IMR-90 (cell line): ENCODE measurements around the gene MREG. TPM values are rescaled to one million over a fixed set of nuclear protein-coding genes. Genes with fewer than 3 reads are reported as not detected.

ENCODE experiments used
- ATAC-seq: fragments of 200-7000 bp; cut with Tn5 transposase; 2 replicates; pipeline ENCODE4 v1.9.1; 2020; ENCODE audit warnings: low read depth, mild to moderate bottlenecking, moderate library complexity
- BruUV-seq: library from RNA; stranded (reverse); fragments of 400-500 nt; replicated peaks from 2 replicates; lab custom pipeline; 2021; lab: Mats Ljungman, UMichigan
- CTCF ChIA-PET: fragments of 300-600 bp; formaldehyde crosslinking; extraction: SDS; loops from one replicate; lab custom pipeline; 2021; ENCODE audit warnings: antibody characterized with exemption; lab: Yijun Ruan, JAX
- POLR2A ChIA-PET: fragments of 300-600 bp; sonication (Branson Sonifier 250); formaldehyde crosslinking; loops from one replicate; lab custom pipeline; 2022; ENCODE audit warnings: antibody characterized with exemption; ENCODE audit not compliant: unreplicated experiment; lab: Charles Lee
- DNase-seq: peaks from one replicate; pipeline ENCODE4 v3.0.0; 2013
- H2AFZ ChIP-seq: replicated peaks from 2 replicates; pipeline ENCODE3; 2013; ENCODE audit warnings: low read length, mild to moderate bottlenecking; ENCODE audit not compliant: poor library complexity
- H2AK5ac ChIP-seq: 2 replicates; pipeline ENCODE4 v1.6.1; 2013; ENCODE audit warnings: low read depth, low read length, inconsistent platforms
- H2AK9ac ChIP-seq: replicated peaks from 2 replicates; pipeline ENCODE3; 2013; ENCODE audit warnings: mild to moderate bottlenecking, low read depth, low read length, moderate library complexity; ENCODE audit not compliant: poor library complexity
- H2BK120ac ChIP-seq: 2 replicates; pipeline ENCODE4 v1.6.1; 2013; ENCODE audit warnings: low read depth, low read length, inconsistent platforms
- H2BK15ac ChIP-seq: 3 replicates; pipeline ENCODE4 v1.6.1; 2013; ENCODE audit warnings: low read depth, low read length, inconsistent platforms
- H2BK20ac ChIP-seq: 2 replicates; pipeline ENCODE4 v1.6.1; 2013; ENCODE audit warnings: low read depth, mild to moderate bottlenecking, inconsistent platforms, low read length, moderate library complexity
- H2BK5ac ChIP-seq: 2 replicates; pipeline ENCODE4 v1.6.1; 2013; ENCODE audit warnings: mild to moderate bottlenecking, low read depth, low read length, inconsistent platforms; ENCODE audit not compliant: poor library complexity, severe bottlenecking
- H3K14ac ChIP-seq: replicated peaks from 2 replicates; pipeline ENCODE4 v1.6.1; 2013; ENCODE audit warnings: low read depth, low read length, inconsistent platforms
- H3K18ac ChIP-seq: 2 replicates; pipeline ENCODE4 v1.6.1; 2013; ENCODE audit warnings: low read depth, low read length, control low read depth
- H3K23ac ChIP-seq: 2 replicates; pipeline ENCODE4 v1.6.1; 2013; ENCODE audit warnings: low read depth, low read length, inconsistent platforms
- H3K27ac ChIP-seq: 2 replicates; pipeline ENCODE4 v1.5.1; 2013; ENCODE audit warnings: mild to moderate bottlenecking, control low read depth, low read length; ENCODE audit not compliant: insufficient read depth
- H3K27me3 ChIP-seq: 2 replicates; pipeline ENCODE4 v1.6.1; 2013; ENCODE audit warnings: low read length; ENCODE audit not compliant: control insufficient read depth, insufficient read depth
- H3K36me3 ChIP-seq: 2 replicates; pipeline ENCODE4 v1.6.1; 2013; ENCODE audit warnings: low read length, mixed read lengths; ENCODE audit not compliant: control insufficient read depth, insufficient read depth
- H3K4ac ChIP-seq: 2 replicates; pipeline ENCODE4 v1.6.1; 2013; ENCODE audit warnings: low read depth, low read length, inconsistent platforms
- H3K4me1 ChIP-seq: 2 replicates; pipeline ENCODE4 v1.6.1; 2013; ENCODE audit warnings: low read length, mixed read lengths; ENCODE audit not compliant: control insufficient read depth, insufficient read depth
- H3K4me2 ChIP-seq: 2 replicates; pipeline ENCODE4 v1.6.1; 2013; ENCODE audit warnings: low read depth, mild to moderate bottlenecking, control low read depth, low read length, moderate library complexity
- H3K4me3 ChIP-seq: 2 replicates; pipeline ENCODE4 v1.5.1; 2013; ENCODE audit warnings: low read depth, mild to moderate bottlenecking, control low read depth, low read length, moderate library complexity; ENCODE audit not compliant: insufficient read depth
- H3K56ac ChIP-seq: 2 replicates; pipeline ENCODE4 v1.6.1; 2013; ENCODE audit warnings: low read length, inconsistent platforms; ENCODE audit not compliant: insufficient read depth; ENCODE audit errors: extremely low read depth
- H3K79me1 ChIP-seq, 2 experiments: 2 replicates each; pipeline ENCODE4 v1.6.1; 2013; ENCODE audit warnings: low read length in 2 of 2, inconsistent platforms in 1 of 2, low read depth in 1 of 2
- H3K9ac ChIP-seq: 2 replicates; pipeline ENCODE4 v1.6.1; 2013; ENCODE audit warnings: low read depth, low read length, control low read depth
- H3K9me1 ChIP-seq: 2 replicates; pipeline ENCODE4 v1.6.1; 2013; ENCODE audit warnings: low read length, inconsistent platforms; ENCODE audit not compliant: insufficient read depth
- H3K9me3 ChIP-seq: 2 replicates; pipeline ENCODE4 v1.6.1; 2013; ENCODE audit warnings: low read length; ENCODE audit not compliant: control insufficient read depth, insufficient read depth
- H4K20me1 ChIP-seq: 2 replicates; pipeline ENCODE4 v1.6.1; 2013; ENCODE audit warnings: low read length, inconsistent platforms; ENCODE audit not compliant: insufficient read depth
- H4K5ac ChIP-seq: 2 replicates; pipeline ENCODE4 v1.6.1; 2013; ENCODE audit warnings: mild to moderate bottlenecking, low read depth, low read length, control low read depth
- H4K8ac ChIP-seq, 2 experiments: 2 replicates each; pipeline ENCODE4 v1.6.1; 2013; ENCODE audit warnings: low read depth in 2 of 2, low read length in 2 of 2, control low read depth in 1 of 2, inconsistent platforms in 1 of 2
- H4K91ac ChIP-seq: 2 replicates; pipeline ENCODE4 v1.6.1; 2013; ENCODE audit warnings: low read depth, low read length, inconsistent platforms; ENCODE audit not compliant: insufficient read depth
- BHLHE40 ChIP-seq: fragments of 150-350 bp; IDR thresholded peaks from 2 replicates; pipeline ENCODE4 v1.6.1; 2016; ENCODE audit warnings: mild to moderate bottlenecking, low read depth, low read length
- CEBPB ChIP-seq: IDR thresholded peaks from 2 replicates; pipeline ENCODE4 v1.6.1; 2012; ENCODE audit warnings: low read depth, low read length, improper control_type of control experiment
- CHD1 ChIP-seq: IDR thresholded peaks from 2 replicates; pipeline ENCODE4 v1.6.1; 2012; ENCODE audit warnings: low read depth, low read length, improper control_type of control experiment
- CTCF ChIP-seq: conservative IDR thresholded peaks from 2 replicates; pipeline ENCODE4 v1.5.1; 2012; ENCODE audit warnings: mild to moderate bottlenecking, low read depth, low read length, improper control_type of control experiment
- FOS ChIP-seq: fragments of 150-350 bp; IDR thresholded peaks from 2 replicates; pipeline ENCODE4 v1.6.1; 2016; ENCODE audit warnings: low read depth, low read length
- MAZ ChIP-seq: IDR thresholded peaks from 2 replicates; pipeline ENCODE4 v1.6.1; 2012; ENCODE audit warnings: low read depth, mild to moderate bottlenecking, low read length, improper control_type of control experiment, moderate library complexity, borderline replicate concordance
- NFE2L2 ChIP-seq: fragments of 150-350 bp; IDR thresholded peaks from 2 replicates; pipeline ENCODE4 v1.6.1; 2016; ENCODE audit warnings: low read depth, mild to moderate bottlenecking, low read length
- POLR2A ChIP-seq: IDR thresholded peaks from 2 replicates; pipeline ENCODE4 v1.6.1; 2012; ENCODE audit warnings: mild to moderate bottlenecking, low read depth, low read length
- RAD21 ChIP-seq: IDR thresholded peaks from 2 replicates; pipeline ENCODE4 v1.6.1; 2012; ENCODE audit warnings: low read length, improper control_type of control experiment
- RCOR1 ChIP-seq: IDR thresholded peaks from 2 replicates; pipeline ENCODE4 v1.6.1; 2012; ENCODE audit warnings: mild to moderate bottlenecking, low read length, improper control_type of control experiment; ENCODE audit not compliant: insufficient replicate concordance
- RFX5 ChIP-seq: IDR thresholded peaks from 2 replicates; pipeline ENCODE4 v1.8.0; 2012; ENCODE audit warnings: low read depth, mild to moderate bottlenecking, low read length, moderate library complexity
- SMC3 ChIP-seq: fragments of 150-350 bp; IDR thresholded peaks from 2 replicates; pipeline ENCODE4 v1.6.1; 2016; ENCODE audit warnings: low read depth, mild to moderate bottlenecking, antibody characterized with exemption, low read length, moderate library complexity
- USF2 ChIP-seq: fragments of 150-350 bp; IDR thresholded peaks from 2 replicates; pipeline ENCODE4 v1.6.1; 2017; ENCODE audit warnings: mild to moderate bottlenecking, antibody characterized with exemption, low read length, low read depth
- WGBS, 2 experiments: methylation state at CpG; one replicate each; pipeline versions ENCODE4 v1.1.5 to v1.1.7; 2013; ENCODE audit warnings: missing lambda C conversion rate in 2 of 2; ENCODE audit not compliant: insufficient read length in 1 of 2; ENCODE audit errors: extremely low coverage in 2 of 2; 5-methylcytosine and 5-hydroxymethylcytosine counted together
- dilution Hi-C: fragments of 300-500 bp; cut with HindIII; formaldehyde crosslinking; loops from one replicate; pipeline ENCODE4 v1.14.3; 2018; ENCODE audit warnings: low sequenced_read_pairs; ENCODE audit not compliant: unreplicated experiment
- in situ Hi-C: fragments of 300-500 bp; cut with MboI; formaldehyde crosslinking; loops from 3 replicates; pipeline ENCODE4 v1.14.3; 2019; ENCODE audit warnings: low sequenced_read_pairs, inconsistent platforms, mixed read lengths
- intact Hi-C: fragments of 100-400 bp; cut with micrococcal nuclease; formaldehyde crosslinking; loops from 2 replicates; pipeline ENCODE4 v1.10.0; 2022
- polyA plus RNA-seq, 3 experiments: library from polyadenylated mRNA; depleted of rRNA; stranded (reverse); fragments of >200 nt; gene quantifications; 2 replicates each; pipeline ENCODE4 v1.2.3, GENCODE V29; 2012; ENCODE audit warnings: low replicate concordance in 1 of 3
- total RNA-seq: library from RNA; depleted of rRNA; stranded (reverse); fragments of >200 nt; gene quantifications from 2 replicates; pipeline ENCODE4 v1.2.3, GENCODE V29; 2012
- TF ChIP-seq, protein P1 (sequence below): fragments of 150-350 bp; IDR thresholded peaks from 2 replicates; pipeline ENCODE4 v1.6.1; 2016; ENCODE audit warnings: low read depth, mild to moderate bottlenecking, low read length, moderate library complexity, borderline replicate concordance

MREG gene
- total and polyA plus RNA-seq, 2 of the 4 experiments (the other 2 are of a cell fraction), result 1.0 to 1.8 TPM

- CTCF ChIA-PET, result no interaction called here
- POLR2A ChIA-PET, result no interaction called here
- intact Hi-C loops, result no loop called here
These were observed 40.1 kb downstream of the MREG start for GRCh38 chr2:215973145-215973792.

More at GRCh38 chr2:215973145-215973792, 40.1 kb downstream of the MREG start:
- Histone ChIP-seq H3K4me1 (no peaks in the 10 kb centered on the region), H3K4me2 (no peak overlapping the region), H3K4ac (no peak overlapping the region), H2BK15ac (no peak overlapping the region), H3K27ac (no peak overlapping the region), H4K91ac (no peak overlapping the region), H2BK20ac (no peak overlapping the region), H4K5ac (no peak overlapping the region), H3K23ac (no peak overlapping the region), H3K36me3 (no peaks in the 10 kb centered on the region), H3K56ac (no peak overlapping the region), H2BK120ac (no peak overlapping the region), H3K9ac (no peak overlapping the region), H2AK5ac (no peak overlapping the region), H3K18ac (no peak overlapping the region), H4K20me1 (no peaks in the 10 kb centered on the region), H4K8ac (no peak overlapping the region), H2BK5ac (no peak overlapping the region), H2AFZ (no peak overlapping the region), H3K9me3 (no peaks in the 10 kb centered on the region), H3K9me1 (no peaks in the 10 kb centered on the region), H3K79me1 (no peaks in the 10 kb centered on the region), H3K27me3 (no peaks in the 10 kb centered on the region), H3K14ac (no peak overlapping the region), H2AK9ac (no peak overlapping the region), H3K4me3 (no peak overlapping the region)
- dilution Hi-C loops, result no loop called here
- no TSS peak for BruUV-seq
- ATAC-seq, result no peak
- no peak for TF ChIP-seq RAD21
- no peak for TF ChIP-seq NFE2L2
- TF ChIP-seq, protein P1, sequence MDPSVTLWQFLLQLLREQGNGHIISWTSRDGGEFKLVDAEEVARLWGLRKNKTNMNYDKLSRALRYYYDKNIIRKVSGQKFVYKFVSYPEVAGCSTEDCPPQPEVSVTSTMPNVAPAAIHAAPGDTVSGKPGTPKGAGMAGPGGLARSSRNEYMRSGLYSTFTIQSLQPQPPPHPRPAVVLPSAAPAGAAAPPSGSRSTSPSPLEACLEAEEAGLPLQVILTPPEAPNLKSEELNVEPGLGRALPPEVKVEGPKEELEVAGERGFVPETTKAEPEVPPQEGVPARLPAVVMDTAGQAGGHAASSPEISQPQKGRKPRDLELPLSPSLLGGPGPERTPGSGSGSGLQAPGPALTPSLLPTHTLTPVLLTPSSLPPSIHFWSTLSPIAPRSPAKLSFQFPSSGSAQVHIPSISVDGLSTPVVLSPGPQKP, result no peak
- TF ChIP-seq SMC3, result no peak
- no peak for TF ChIP-seq MAZ
- no peak for TF ChIP-seq POLR2A
- no peak for TF ChIP-seq FOS
- no peak for TF ChIP-seq RCOR1
- TF ChIP-seq RFX5, result no peak
- no peak for TF ChIP-seq CTCF
- TF ChIP-seq CEBPB, result no peak
- no peak for TF ChIP-seq USF2
- no peak for TF ChIP-seq BHLHE40
- no peak for TF ChIP-seq CHD1
- in situ Hi-C loops, result no loop called here
- DNase-seq, result no peak
- WGBS, 2 experiments, result 50% methylated on average over 1 of the region's 7 CpGs; no CpG with 5 or more reads in 1 of the 2 experiments
